HEK293 (cell line): ENCODE data around the gene DDX54.

Source experiments
- KLF16 ChIP-seq: fragments of 450-650 bp; formaldehyde crosslinking; IDR thresholded peaks from 2 replicates; pipeline ENCODE4 v1.5.1; 2017; ENCODE audit warnings: missing biosample characterization, missing genetic modification characterization
- KLF7 ChIP-seq: fragments of 450-650 bp; formaldehyde crosslinking; IDR thresholded peaks from 2 replicates; pipeline ENCODE4 v1.5.1; 2016; ENCODE audit warnings: missing biosample characterization, missing genetic modification characterization, borderline replicate concordance
- SCRT1 ChIP-seq: fragments of 450-650 bp; formaldehyde crosslinking; IDR thresholded peaks from 2 replicates; pipeline ENCODE4 v1.5.1; 2016; ENCODE audit warnings: missing biosample characterization, missing genetic modification characterization, borderline replicate concordance
- TRIM28 ChIP-seq: IDR thresholded peaks from 2 replicates; pipeline ENCODE4 v1.6.1; 2011; ENCODE audit warnings: low read length, control low read depth, borderline replicate concordance
- ZBTB1 ChIP-seq: fragments of 450-650 bp; formaldehyde crosslinking; IDR thresholded peaks from 2 replicates; pipeline ENCODE4 v1.5.1; 2016; ENCODE audit warnings: missing biosample characterization, missing genetic modification characterization
- ZNF132 ChIP-seq: fragments of 450-650 bp; formaldehyde crosslinking; IDR thresholded peaks from 2 replicates; pipeline ENCODE4 v1.5.1; 2017; ENCODE audit warnings: missing biosample characterization, missing genetic modification characterization, borderline replicate concordance
- ZNF155 ChIP-seq: fragments of 450-650 bp; formaldehyde crosslinking; IDR thresholded peaks from 2 replicates; pipeline ENCODE4 v1.5.1; 2016; ENCODE audit warnings: missing biosample characterization, missing genetic modification characterization
- ZNF16 ChIP-seq: fragments of 450-650 bp; formaldehyde crosslinking; IDR thresholded peaks from 2 replicates; pipeline ENCODE4 v1.5.1; 2016; ENCODE audit warnings: low read depth, missing biosample characterization, missing genetic modification characterization
- ZNF174 ChIP-seq: fragments of 450-650 bp; formaldehyde crosslinking; IDR thresholded peaks from 2 replicates; pipeline ENCODE4 v1.5.0; 2017; ENCODE audit warnings: missing biosample characterization, mild to moderate bottlenecking, missing genetic modification characterization
- ZNF302 ChIP-seq: fragments of 450-650 bp; formaldehyde crosslinking; IDR thresholded peaks from 2 replicates; pipeline ENCODE4 v1.5.1; 2016; ENCODE audit warnings: missing biosample characterization, missing genetic modification characterization, low read depth
- ZNF366 ChIP-seq: fragments of 450-650 bp; formaldehyde crosslinking; conservative IDR thresholded peaks from 2 replicates; pipeline ENCODE4 v1.5.1; 2016; ENCODE audit warnings: missing biosample characterization, missing genetic modification characterization
- ZNF404 ChIP-seq: fragments of 450-650 bp; formaldehyde crosslinking; IDR thresholded peaks from 2 replicates; pipeline ENCODE4 v1.5.1; 2017; ENCODE audit warnings: missing biosample characterization, missing genetic modification characterization
- ZNF544 ChIP-seq: fragments of 450-650 bp; formaldehyde crosslinking; IDR thresholded peaks from 2 replicates; pipeline ENCODE4 v1.5.0; 2017; ENCODE audit warnings: missing biosample characterization, missing genetic modification characterization
- ZNF561 ChIP-seq: fragments of 450-650 bp; IDR thresholded peaks from 2 replicates; pipeline ENCODE4 v1.5.1; 2018; ENCODE audit warnings: missing biosample characterization, missing genetic modification characterization, borderline replicate concordance
- ZNF571 ChIP-seq: fragments of 450-650 bp; formaldehyde crosslinking; IDR thresholded peaks from 2 replicates; pipeline ENCODE4 v1.5.0; 2017; ENCODE audit warnings: missing biosample characterization, missing genetic modification characterization
- ZNF610 ChIP-seq: fragments of 450-650 bp; formaldehyde crosslinking; IDR thresholded peaks from 2 replicates; pipeline ENCODE4 v1.5.1; 2016; ENCODE audit warnings: missing biosample characterization, missing genetic modification characterization, borderline replicate concordance
- ZNF629 ChIP-seq: fragments of 450-650 bp; formaldehyde crosslinking; IDR thresholded peaks from 2 replicates; pipeline ENCODE4 v1.5.1; 2017; ENCODE audit warnings: missing biosample characterization, missing genetic modification characterization
- ZNF658 ChIP-seq: fragments of 450-650 bp; formaldehyde crosslinking; IDR thresholded peaks from 2 replicates; pipeline ENCODE4; 2016; ENCODE audit warnings: missing biosample characterization, missing genetic modification characterization
- ZNF670 ChIP-seq: fragments of 450-650 bp; formaldehyde crosslinking; IDR thresholded peaks from 2 replicates; pipeline ENCODE4 v1.5.1; 2016; ENCODE audit warnings: missing biosample characterization, missing genetic modification characterization, low read depth
- ZNF707 ChIP-seq: fragments of 450-650 bp; formaldehyde crosslinking; IDR thresholded peaks from 2 replicates; pipeline ENCODE4 v1.5.1; 2016; ENCODE audit warnings: missing biosample characterization, missing genetic modification characterization
- ZNF747 ChIP-seq: fragments of 450-650 bp; formaldehyde crosslinking; IDR thresholded peaks from 2 replicates; pipeline ENCODE4 v1.5.1; 2016; ENCODE audit warnings: missing biosample characterization, missing genetic modification characterization
- ZNF792 ChIP-seq: fragments of 450-650 bp; formaldehyde crosslinking; IDR thresholded peaks from 2 replicates; pipeline ENCODE4 v1.5.1; 2016; ENCODE audit warnings: missing biosample characterization, missing genetic modification characterization
- ZNF830 ChIP-seq: fragments of 450-650 bp; IDR thresholded peaks from 2 replicates; pipeline ENCODE4 v1.5.0; 2018; ENCODE audit warnings: missing biosample characterization, missing genetic modification characterization, low read depth, mild to moderate bottlenecking, moderate library complexity
- TF ChIP-seq, protein P1 (sequence below): fragments of 450-650 bp; formaldehyde crosslinking; IDR thresholded peaks from 2 replicates; pipeline ENCODE4 v1.5.1; 2016; ENCODE audit warnings: missing biosample characterization, missing genetic modification characterization
- TF ChIP-seq, protein P2 (sequence below): fragments of 450-650 bp; formaldehyde crosslinking; IDR thresholded peaks from 2 replicates; pipeline ENCODE4 v1.5.1; 2016; ENCODE audit warnings: missing biosample characterization, missing genetic modification characterization, low read depth
- TF ChIP-seq, protein P3 (sequence below): fragments of 450-650 bp; formaldehyde crosslinking; IDR thresholded peaks from 2 replicates; pipeline ENCODE4 v1.5.1; 2016; ENCODE audit warnings: missing biosample characterization, missing genetic modification characterization
- TF ChIP-seq, protein P4 (sequence below): fragments of 450-650 bp; formaldehyde crosslinking; IDR thresholded peaks from 2 replicates; pipeline ENCODE4 v1.5.1; 2016; ENCODE audit warnings: missing biosample characterization, missing genetic modification characterization
- TF ChIP-seq, protein P5 (sequence below): fragments of 450-650 bp; formaldehyde crosslinking; IDR thresholded peaks from 2 replicates; pipeline ENCODE4 v1.5.1; 2016; ENCODE audit warnings: missing biosample characterization, missing genetic modification characterization, low read depth

Gene DDX54

DNA sequence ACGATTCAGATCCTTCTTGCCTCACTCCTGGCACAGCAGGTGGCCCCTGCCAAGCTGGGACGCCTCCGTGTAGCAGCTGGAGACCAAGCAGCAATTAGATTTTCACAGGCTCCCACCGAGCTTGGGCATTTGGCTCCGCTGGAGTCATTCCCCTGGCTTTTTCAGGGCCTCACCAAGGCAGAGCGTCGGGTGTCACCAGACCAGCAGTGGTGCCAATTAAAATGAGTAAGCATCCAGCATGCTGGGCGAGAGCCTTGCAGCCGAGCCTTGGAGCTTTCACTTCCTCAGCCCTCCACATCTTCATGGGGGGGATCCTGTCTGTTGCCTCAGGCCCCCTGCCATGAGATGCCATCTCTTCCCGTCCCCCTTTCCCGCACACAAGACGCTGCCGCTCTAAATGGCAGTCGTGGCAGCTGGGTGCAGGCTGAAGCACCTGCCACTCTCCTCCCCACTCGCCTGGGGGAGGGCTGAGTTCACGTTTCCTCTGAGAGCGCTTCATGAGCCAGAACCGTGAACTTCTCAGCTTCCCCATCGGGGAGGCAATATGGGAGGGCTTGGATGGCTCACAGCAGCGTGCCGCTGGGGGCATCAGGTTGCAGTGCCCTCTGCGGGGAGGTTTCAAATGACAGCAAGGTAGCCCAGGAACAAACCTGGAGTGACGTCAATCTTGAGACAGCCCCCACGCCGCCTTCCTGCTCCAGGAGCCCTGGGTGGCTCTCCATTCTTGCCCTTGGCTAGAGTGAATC is 47.7 kb upstream of the DDX54 start (continued):
- TF ChIP-seq ZNF404 (tag by site-specific recombination) (no peak), ZNF366 (tag by site-specific recombination) (peak; percentile 52; the same call in 1 of the 2 replicates), ZNF792 (tag by site-specific recombination) (peak; percentile 43; the same call in 1 of the 2 replicates), ZNF16 (tag by site-specific recombination) (no peak), ZNF174 (tag by site-specific recombination) (no peak), ZNF132 (tag by site-specific recombination) (no peak), ZNF629 (tag by site-specific recombination) (peak; percentile 90), ZNF707 (tag by site-specific recombination) (no peak), KLF16 (no peak), KLF7 (tag by site-specific recombination) (no peak), ZNF747 (tag by site-specific recombination) (no peak), TRIM28 (no peak), ZNF561 (tag by site-specific recombination) (no peak), ZNF571 (no peak), ZNF658 (no peak), ZNF830 (tag by site-specific recombination) (no peak), ZNF670 (tag by site-specific recombination) (no peak), ZNF610 (tag by site-specific recombination) (no peak), ZNF155 (tag by site-specific recombination) (no peak), ZNF302 (no peak), ZBTB1 (no peak), SCRT1 (tag by site-specific recombination) (no peak), ZNF544 (tag by site-specific recombination) (no peak)
- TF ChIP-seq, protein P1, sequence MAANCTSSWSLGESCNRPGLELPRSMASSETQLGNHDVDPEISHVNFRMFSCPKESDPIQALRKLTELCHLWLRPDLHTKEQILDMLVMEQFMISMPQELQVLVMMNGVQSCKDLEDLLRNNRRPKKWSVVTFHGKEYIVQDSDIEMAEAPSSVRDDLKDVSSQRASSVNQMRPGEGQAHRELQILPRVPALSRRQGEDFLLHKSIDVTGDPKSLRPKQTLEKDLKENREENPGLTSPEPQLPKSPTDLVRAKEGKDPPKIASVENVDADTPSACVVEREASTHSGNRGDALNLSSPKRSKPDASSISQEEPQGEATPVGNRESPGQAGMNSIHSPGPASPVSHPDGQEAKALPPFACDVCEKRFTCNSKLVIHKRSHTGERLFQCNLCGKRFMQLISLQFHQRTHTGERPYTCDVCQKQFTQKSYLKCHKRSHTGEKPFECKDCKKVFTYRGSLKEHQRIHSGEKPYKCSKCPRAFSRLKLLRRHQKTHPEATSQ (tag by site-specific recombination), result no peak
- TF ChIP-seq, protein P2, sequence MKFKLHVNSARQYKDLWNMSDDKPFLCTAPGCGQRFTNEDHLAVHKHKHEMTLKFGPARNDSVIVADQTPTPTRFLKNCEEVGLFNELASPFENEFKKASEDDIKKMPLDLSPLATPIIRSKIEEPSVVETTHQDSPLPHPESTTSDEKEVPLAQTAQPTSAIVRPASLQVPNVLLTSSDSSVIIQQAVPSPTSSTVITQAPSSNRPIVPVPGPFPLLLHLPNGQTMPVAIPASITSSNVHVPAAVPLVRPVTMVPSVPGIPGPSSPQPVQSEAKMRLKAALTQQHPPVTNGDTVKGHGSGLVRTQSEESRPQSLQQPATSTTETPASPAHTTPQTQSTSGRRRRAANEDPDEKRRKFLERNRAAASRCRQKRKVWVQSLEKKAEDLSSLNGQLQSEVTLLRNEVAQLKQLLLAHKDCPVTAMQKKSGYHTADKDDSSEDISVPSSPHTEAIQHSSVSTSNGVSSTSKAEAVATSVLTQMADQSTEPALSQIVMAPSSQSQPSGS (tag by site-specific recombination), result peak; percentile 82
- TF ChIP-seq, protein P3, sequence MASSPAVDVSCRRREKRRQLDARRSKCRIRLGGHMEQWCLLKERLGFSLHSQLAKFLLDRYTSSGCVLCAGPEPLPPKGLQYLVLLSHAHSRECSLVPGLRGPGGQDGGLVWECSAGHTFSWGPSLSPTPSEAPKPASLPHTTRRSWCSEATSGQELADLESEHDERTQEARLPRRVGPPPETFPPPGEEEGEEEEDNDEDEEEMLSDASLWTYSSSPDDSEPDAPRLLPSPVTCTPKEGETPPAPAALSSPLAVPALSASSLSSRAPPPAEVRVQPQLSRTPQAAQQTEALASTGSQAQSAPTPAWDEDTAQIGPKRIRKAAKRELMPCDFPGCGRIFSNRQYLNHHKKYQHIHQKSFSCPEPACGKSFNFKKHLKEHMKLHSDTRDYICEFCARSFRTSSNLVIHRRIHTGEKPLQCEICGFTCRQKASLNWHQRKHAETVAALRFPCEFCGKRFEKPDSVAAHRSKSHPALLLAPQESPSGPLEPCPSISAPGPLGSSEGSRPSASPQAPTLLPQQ, result 0 out of 2 replicates have a peak, but pooled peaks have one; percentile 33
- TF ChIP-seq, protein P4, sequence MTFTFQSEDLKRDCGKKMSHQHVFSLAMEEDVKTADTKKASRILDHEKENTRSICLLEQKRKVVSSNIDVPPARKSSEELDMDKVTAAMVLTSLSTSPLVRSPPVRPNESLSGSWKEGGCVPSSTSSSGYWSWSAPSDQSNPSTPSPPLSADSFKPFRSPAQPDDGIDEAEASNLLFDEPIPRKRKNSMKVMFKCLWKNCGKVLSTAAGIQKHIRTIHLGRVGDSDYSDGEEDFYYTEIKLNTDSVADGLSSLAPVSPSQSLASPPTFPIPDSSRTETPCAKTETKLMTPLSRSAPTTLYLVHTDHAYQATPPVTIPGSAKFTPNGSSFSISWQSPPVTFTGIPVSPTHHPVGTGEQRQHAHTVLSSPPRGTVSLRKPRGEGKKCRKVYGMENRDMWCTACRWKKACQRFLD (tag by site-specific recombination), result no peak
- TF ChIP-seq, protein P5, sequence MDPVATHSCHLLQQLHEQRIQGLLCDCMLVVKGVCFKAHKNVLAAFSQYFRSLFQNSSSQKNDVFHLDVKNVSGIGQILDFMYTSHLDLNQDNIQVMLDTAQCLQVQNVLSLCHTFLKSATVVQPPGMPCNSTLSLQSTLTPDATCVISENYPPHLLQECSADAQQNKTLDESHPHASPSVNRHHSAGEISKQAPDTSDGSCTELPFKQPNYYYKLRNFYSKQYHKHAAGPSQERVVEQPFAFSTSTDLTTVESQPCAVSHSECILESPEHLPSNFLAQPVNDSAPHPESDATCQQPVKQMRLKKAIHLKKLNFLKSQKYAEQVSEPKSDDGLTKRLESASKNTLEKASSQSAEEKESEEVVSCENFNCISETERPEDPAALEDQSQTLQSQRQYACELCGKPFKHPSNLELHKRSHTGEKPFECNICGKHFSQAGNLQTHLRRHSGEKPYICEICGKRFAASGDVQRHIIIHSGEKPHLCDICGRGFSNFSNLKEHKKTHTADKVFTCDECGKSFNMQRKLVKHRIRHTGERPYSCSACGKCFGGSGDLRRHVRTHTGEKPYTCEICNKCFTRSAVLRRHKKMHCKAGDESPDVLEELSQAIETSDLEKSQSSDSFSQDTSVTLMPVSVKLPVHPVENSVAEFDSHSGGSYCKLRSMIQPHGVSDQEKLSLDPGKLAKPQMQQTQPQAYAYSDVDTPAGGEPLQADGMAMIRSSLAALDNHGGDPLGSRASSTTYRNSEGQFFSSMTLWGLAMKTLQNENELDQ (tag by site-specific recombination), result no peak
